Measurements from ENCODE around the gene LETM1.

The LETM1 gene

DNA sequence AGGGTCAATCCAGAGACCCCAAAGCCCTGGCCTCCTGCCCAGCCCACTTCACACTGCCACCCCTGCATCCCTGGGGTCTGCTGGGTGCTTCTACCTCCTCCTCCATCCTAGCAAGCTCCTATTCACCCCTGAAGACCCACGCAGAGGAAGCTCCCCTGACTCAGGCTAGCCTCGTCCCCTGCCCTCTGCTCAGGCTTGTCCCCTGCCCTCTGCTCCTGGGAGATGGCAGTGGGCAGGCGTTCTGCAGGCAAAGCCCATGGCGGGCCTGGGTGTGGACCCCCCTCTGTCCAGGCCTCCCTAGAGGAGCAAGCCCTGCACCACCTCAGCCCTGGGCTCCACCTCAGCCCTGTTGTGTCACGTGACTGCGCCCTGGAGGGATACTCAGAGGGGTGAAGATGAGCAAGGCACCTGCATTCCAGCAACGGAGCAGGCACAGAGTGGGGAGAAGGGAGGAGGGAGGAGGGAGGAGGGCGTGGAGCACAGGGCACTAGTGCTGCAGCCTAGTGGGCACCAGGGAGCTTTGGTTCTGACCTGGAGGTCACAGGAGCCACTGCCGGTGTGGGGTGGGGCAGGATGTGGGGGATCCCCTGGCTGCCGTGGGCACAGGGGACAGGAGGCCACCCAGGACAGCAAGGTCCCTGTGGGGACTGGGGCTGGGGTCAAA lies 90.4 kb downstream of the LETM1 start:
- no peak for DNase-seq

DNA sequence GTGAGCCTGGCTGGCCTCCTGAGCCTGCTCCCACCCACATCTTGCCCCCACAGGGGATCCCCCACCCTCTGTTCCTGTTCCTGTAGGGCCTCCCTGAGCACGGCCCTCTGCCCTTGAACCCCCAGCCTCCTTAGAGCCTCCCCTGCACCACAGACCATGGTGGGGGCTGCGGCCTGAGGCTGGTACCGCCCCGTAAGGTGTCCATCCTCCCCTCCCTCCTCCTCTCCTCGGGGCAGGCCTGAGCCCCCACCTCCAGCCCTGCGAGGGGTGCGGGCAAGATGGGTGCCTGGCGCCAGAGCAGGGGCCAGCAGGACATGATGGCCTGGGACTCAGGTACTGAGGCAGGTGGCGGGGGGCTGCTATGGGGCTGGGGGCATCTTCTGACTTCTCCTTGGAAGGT lies 91.3 kb downstream of the LETM1 start:
- DNase-seq = no peak

DNA sequence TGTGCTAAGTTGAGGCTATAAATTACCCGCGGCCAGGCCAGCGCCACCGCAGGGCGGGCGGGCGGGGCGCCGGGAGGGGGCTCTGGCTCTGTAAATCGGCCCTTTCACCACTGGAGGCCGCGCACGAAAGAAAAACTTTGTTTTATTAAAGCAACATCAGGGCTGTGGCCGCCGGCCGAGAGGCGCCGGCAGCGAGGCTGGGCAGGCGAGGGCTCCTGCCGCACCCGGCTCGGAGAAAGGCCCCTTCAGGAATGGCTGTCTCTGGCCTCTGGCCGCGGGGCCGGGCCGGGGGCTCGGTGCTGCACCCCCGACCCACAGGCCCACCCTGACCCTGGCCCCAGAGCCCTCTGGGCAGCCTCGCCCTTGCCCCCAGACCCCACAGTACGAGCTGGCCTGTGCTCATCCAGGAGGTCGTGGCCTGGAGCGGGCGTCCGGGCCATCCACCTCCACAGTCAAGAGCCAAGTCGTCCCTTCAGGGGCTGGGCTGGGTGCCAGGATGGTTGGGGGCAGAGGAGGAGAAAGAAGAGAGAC lies 92.3 kb downstream of the LETM1 start:
- peak in 27 of 51 donors; percentile 22 to 65 (median 49) for DNase-seq

DNA sequence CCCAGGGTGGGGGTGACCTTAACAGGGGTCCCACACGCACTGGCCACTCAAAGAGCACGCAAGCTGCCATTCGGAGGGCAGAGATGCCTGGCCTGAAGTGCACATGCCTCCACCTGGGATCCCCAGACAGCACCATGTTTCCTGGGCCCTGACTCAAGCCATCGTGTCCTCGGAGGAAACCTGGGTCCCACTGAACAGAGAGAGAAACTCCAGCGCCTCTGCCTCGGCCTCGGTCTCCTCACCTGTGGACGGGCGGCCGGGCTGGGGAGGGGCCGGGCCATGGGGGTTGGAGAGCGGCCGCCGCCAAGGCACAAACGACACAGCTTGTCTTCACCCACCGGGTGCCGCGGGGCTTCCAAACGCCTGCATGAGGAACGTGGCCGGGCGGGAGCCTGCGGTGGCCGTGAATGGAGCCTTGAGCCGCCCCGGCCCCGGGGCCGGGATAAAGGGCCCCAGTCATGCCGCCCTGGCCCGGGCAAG lies 92.8 kb downstream of the LETM1 start:
- no peak for DNase-seq

DNA sequence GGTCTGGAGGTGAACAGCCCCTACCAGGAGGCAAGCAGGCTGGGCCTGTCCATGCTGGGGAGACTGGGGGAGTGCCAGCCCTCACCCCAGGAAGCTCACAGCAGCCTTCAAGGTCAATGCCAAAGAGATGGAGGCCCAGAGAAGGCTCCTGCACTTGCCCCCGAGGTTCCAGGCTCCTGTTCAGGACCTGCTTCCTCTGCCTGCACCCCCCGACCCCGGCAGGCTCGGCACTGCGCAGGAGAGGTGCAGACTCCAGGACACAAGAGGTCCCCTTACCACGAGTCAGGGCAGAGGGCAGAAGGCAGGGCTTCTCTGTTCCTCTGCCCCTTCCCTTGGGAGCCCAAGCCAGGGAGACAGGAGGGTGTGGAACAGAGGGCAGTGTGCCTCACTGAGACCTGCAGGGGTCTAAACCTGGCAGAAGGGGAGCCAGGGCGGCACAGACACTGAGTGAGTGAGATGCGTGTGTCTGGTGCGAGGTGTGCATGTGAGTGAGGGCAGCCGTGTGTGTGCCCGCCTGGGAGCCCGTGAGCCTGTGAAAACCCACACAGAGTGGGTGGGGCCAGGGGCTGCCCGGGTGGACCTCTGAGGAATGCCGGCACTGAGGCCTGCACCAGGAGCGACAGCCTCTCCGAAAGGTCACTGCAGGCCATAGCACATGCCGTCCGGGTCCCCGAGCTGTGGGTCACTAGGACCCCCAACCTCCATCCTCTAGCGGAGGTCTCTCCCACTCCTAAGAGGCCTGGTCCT lies 93.5 kb downstream of the LETM1 start:
- DNase-seq = no peak

Data from hypothalamus (tissue), 51 donors.